ENCODE measurements around the gene POU2AF1. TPM values are rescaled to one million over a fixed set of nuclear protein-coding genes. Genes with fewer than 3 reads are reported as not detected.

The POU2AF1 gene
- total RNA-seq, 2 experiments from 2014 or later: 0.52 to 0.78 TPM

DNA sequence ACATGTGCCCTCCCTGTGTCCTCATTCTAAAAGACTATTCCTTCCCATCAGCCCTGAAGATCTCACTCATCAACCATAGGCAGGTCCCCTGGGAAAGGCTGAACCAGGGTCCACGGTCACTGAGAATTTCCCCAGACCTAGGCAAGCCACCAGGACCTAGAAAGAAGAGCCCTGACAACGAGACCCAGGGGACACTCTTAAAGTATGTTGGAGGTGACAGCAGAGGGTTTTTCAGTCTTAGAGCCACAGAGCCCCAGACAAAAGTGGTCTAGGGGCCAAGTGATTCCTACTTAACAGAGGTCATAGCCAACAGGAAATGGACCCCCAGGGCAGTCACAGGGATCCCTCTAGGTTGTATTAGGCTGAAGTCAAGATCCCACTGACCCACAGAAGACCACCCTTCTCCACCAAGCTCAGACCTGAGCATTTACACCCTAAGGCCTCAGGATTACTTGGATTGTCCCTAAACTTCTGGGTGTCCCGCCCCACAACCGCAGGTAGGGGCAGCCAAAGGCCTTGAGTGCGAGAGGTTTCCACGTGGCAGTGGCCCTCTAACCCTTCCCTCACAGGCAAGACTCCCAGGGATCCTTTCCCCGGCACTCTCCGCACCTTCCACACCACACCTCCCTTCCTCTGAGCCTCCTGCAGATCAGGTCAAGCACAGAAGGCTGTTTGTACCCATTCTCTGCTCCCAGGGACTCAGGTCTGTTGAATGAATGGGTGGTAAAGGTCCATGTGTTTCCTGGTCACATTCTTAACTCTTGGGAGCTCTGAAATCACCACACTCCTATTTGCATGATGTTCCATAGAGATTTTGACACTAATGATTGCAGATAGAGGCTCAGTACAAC, 12.3 kb downstream of the POU2AF1 start:
- ATAC-seq (ENCODE audit: poor library complexity) (no peak), DNase-seq (no peak)
- H3K27me3 Mint-ChIP-seq: no peaks in the 10 kb centered on the region
- Histone ChIP-seq H3K27ac (ENCODE audit: low read depth in 1 of 2, low read length in 2 of 2) (no peak overlapping the region), H3K9me3 (ENCODE audit: control insufficient read depth in 1 of 2, insufficient read depth in 1 of 2, low read length in 2 of 2) (no peaks in the 10 kb centered on the region), H3K36me3 (ENCODE audit: insufficient read depth, low read length) (no peaks in the 10 kb centered on the region), H3K4me1 (ENCODE audit: insufficient read depth, low read length) (no peaks in the 10 kb centered on the region), H3K27me3 (ENCODE audit: control insufficient read depth in 1 of 2, insufficient read depth in 2 of 2, low read length in 2 of 2) (no peaks in the 10 kb centered on the region), H3K4me3 (ENCODE audit: low read length) (no peak overlapping the region)
- intact Hi-C loops (cut with DNase I, micrococcal nuclease): no loop called here
- H3K36me3 Mint-ChIP-seq (ENCODE audit: low read depth): no peaks in the 10 kb centered on the region
- ChIA-PET POLR2A (no interaction called here), CTCF (no interaction called here)
- no peak for TF ChIP-seq CTCF (IDR thresholded peaks at IDR 0.05)
- H3K9me3 Mint-ChIP-seq: no peaks in the 10 kb centered on the region
- no peaks in the 10 kb centered on the region for H3K4me1 Mint-ChIP-seq (ENCODE audit: low read depth)
- H3K4me3 Mint-ChIP-seq: no peak overlapping the region
- no peak overlapping the region for H3K27ac Mint-ChIP-seq

- Histone ChIP-seq H3K27ac (ENCODE audit: low read depth in 1 of 2, low read length in 2 of 2) (no peak overlapping the region), H3K4me3 (ENCODE audit: low read length) (no peak overlapping the region), H3K27me3 (ENCODE audit: control insufficient read depth in 1 of 2, insufficient read depth in 2 of 2, low read length in 2 of 2) (no peaks in the 10 kb centered on the region), H3K36me3 (ENCODE audit: insufficient read depth, low read length) (no peaks in the 10 kb centered on the region), H3K9me3 (ENCODE audit: control insufficient read depth in 1 of 2, insufficient read depth in 1 of 2, low read length in 2 of 2) (no peaks in the 10 kb centered on the region), H3K4me1 (ENCODE audit: insufficient read depth, low read length) (no peaks in the 10 kb centered on the region)
- ATAC-seq (ENCODE audit: poor library complexity): no peak
- no peak for TF ChIP-seq CTCF (IDR thresholded peaks at IDR 0.05)
- no peak for DNase-seq
- Mint-ChIP-seq H3K9me3 (no peaks in the 10 kb centered on the region), H3K4me1 (ENCODE audit: low read depth) (no peaks in the 10 kb centered on the region), H3K27ac (no peak overlapping the region), H3K27me3 (no peaks in the 10 kb centered on the region), H3K36me3 (ENCODE audit: low read depth) (no peaks in the 10 kb centered on the region), H3K4me3 (no peak overlapping the region)
- ChIA-PET CTCF (interaction anchor here (0.7 kb wide), 1 partner anchor 88 kb away, joined by 4 read pairs; no protein-coding TSS in a partner anchor), POLR2A (no interaction called here)
- intact Hi-C loops (cut with DNase I, micrococcal nuclease): no loop called here
These were observed 13.1 kb downstream of the POU2AF1 start for GRCh38 chr11:111365722-111366559.

GRCh38 chr11:111364503-111364902, 14.6 kb downstream of the POU2AF1 start:
- no peaks in the 10 kb centered on the region for H3K27me3 Mint-ChIP-seq
- DNase-seq (no peak), ATAC-seq (ENCODE audit: poor library complexity) (no peak)
- no peak for TF ChIP-seq CTCF (IDR thresholded peaks at IDR 0.05)
- no peak overlapping the region for H3K4me3 Mint-ChIP-seq
- CTCF ChIA-PET: no interaction called here
- H3K27ac Mint-ChIP-seq: no peak overlapping the region
- H3K9me3 ChIP-seq (ENCODE audit: control insufficient read depth in 1 of 2, insufficient read depth in 1 of 2, low read length in 2 of 2): no peaks in the 10 kb centered on the region
- H3K9me3 Mint-ChIP-seq: no peaks in the 10 kb centered on the region
- POLR2A ChIA-PET: no interaction called here
- no peaks in the 10 kb centered on the region for H3K4me1 ChIP-seq (ENCODE audit: insufficient read depth, low read length)
- intact Hi-C loops (cut with DNase I, micrococcal nuclease): no loop called here
- H3K4me1 Mint-ChIP-seq (ENCODE audit: low read depth): no peaks in the 10 kb centered on the region
- no peaks in the 10 kb centered on the region for H3K36me3 Mint-ChIP-seq (ENCODE audit: low read depth)
- no peak overlapping the region for H3K27ac ChIP-seq (ENCODE audit: low read depth in 1 of 2, low read length in 2 of 2)
- no peaks in the 10 kb centered on the region for H3K36me3 ChIP-seq (ENCODE audit: insufficient read depth, low read length)
- no peaks in the 10 kb centered on the region for H3K27me3 ChIP-seq (ENCODE audit: control insufficient read depth in 1 of 2, insufficient read depth in 2 of 2, low read length in 2 of 2)
- H3K4me3 ChIP-seq (ENCODE audit: low read length): no peak overlapping the region
